GM12878 (cell line): ENCODE data around the gene ACTG1. TPM values are rescaled to one million over a fixed set of nuclear protein-coding genes. Genes with fewer than 3 reads are reported as not detected.

Experiments used
- CBX3 ChIP-seq: fragments of 200-600 bp; sonication (generic); IDR thresholded peaks from 2 replicates; pipeline ENCODE4 v1.6.1; 2016; ENCODE audit warnings: low read depth, borderline replicate concordance
- CHD2 ChIP-seq: IDR thresholded peaks from 2 replicates; pipeline ENCODE4 v1.6.1; 2011; ENCODE audit warnings: low read depth, low read length, improper control_type of control experiment, borderline replicate concordance
- GABPA ChIP-seq: IDR thresholded peaks from 2 replicates; pipeline ENCODE4 v1.6.1; 2014; ENCODE audit warnings: antibody characterized with exemption, low read depth, mild to moderate bottlenecking, inconsistent platforms
- MXI1 ChIP-seq: fragments of 150-350 bp; IDR thresholded peaks from 2 replicates; pipeline ENCODE4 v1.6.1; 2011; ENCODE audit warnings: low read depth, mild to moderate bottlenecking, inconsistent platforms, low read length, improper control_type of control experiment
- NR2F1 ChIP-seq: fragments of 450-650 bp; conservative IDR thresholded peaks from 2 replicates; pipeline ENCODE4 v1.6.1; 2017; ENCODE audit warnings: mild to moderate bottlenecking
- NRF1 ChIP-seq: conservative IDR thresholded peaks from 2 replicates; pipeline ENCODE4 v1.6.1; 2011; ENCODE audit warnings: mild to moderate bottlenecking, low read depth, low read length, improper control_type of control experiment
- PAX8 ChIP-seq: fragments of 450-650 bp; IDR thresholded peaks from 2 replicates; pipeline ENCODE4 v1.6.1; 2017; ENCODE audit warnings: mild to moderate bottlenecking, moderate library complexity
- SMARCA5 ChIP-seq: fragments of 450-650 bp; IDR thresholded peaks from 2 replicates; pipeline ENCODE4 v1.6.1; 2017; ENCODE audit warnings: mild to moderate bottlenecking
- SMC3 ChIP-seq: IDR thresholded peaks from 2 replicates; pipeline ENCODE4 v1.6.1; 2011; ENCODE audit warnings: low read length, improper control_type of control experiment, borderline replicate concordance
- SREBF1 ChIP-seq: IDR thresholded peaks from 2 replicates; pipeline ENCODE4 v1.6.1; 2012; ENCODE audit warnings: mild to moderate bottlenecking, low read length
- TCF3 ChIP-seq: IDR thresholded peaks from 2 replicates; pipeline ENCODE4 v1.6.1; 2012; ENCODE audit warnings: low read depth, mild to moderate bottlenecking, low read length, borderline replicate concordance; ENCODE audit not compliant: insufficient read depth
- USF1 ChIP-seq: IDR thresholded peaks from 2 replicates; pipeline ENCODE4 v1.6.1; 2011; ENCODE audit warnings: borderline replicate concordance, low read depth, mild to moderate bottlenecking, moderate library complexity, mixed read lengths, low read length; ENCODE audit not compliant: insufficient read depth; ENCODE audit errors: extremely low read length
- ZNF217 ChIP-seq: fragments of 450-650 bp; IDR thresholded peaks from 2 replicates; pipeline ENCODE4 v1.6.1; 2017; ENCODE audit warnings: antibody characterized with exemption, mild to moderate bottlenecking
- polyA plus RNA-seq, 11 experiments: library from polyadenylated mRNA; depleted of rRNA in 4 of 11; unstranded in 6 of 11; stranded (reverse) in 5 of 11; fragments of >200 nt; fragmentation: Nextera tagmentation in 4 of 11; fragmentation: Illumina TruSeq in 1 of 11; extraction: Ambion mirVana in 4 of 11; extraction: Trizol in 1 of 11; gene quantifications; 1 replicate in 1 of 11; 2 replicates in 10 of 11; pipeline versions ENCODE4 v1.2.1 to v1.2.3, GENCODE V29; 2011 to 2016; ENCODE audit warnings: inconsistent platforms in 2 of 11, missing spikeins in 2 of 11, low read depth in 1 of 11
- total RNA-seq, 4 experiments: library from RNA; depleted of rRNA in 3 of 4; stranded (reverse); fragments of >200 nt in 3 of 4; fragmentation: Illumina TruSeq in 1 of 4; extraction: Trizol in 1 of 4; gene quantifications; 2 replicates each; pipeline versions ENCODE4 v1.2.1 to v1.2.3, GENCODE V29; 2013 to 2021
- TF ChIP-seq, protein P1 (sequence below): IDR thresholded peaks from 2 replicates; pipeline ENCODE4 v1.6.1; 2012; ENCODE audit warnings: low read depth, low read length, improper control_type of control experiment
- TF ChIP-seq, protein P2 (sequence below): fragments of 150-350 bp; IDR thresholded peaks from 2 replicates; pipeline ENCODE4 v1.6.1; 2014; ENCODE audit warnings: mild to moderate bottlenecking, low read depth, low read length

Gene ACTG1
- total and polyA plus RNA-seq, 10 of the 15 experiments (the other 5 are each of a cell fraction or from before 2014, with no cell fraction given): 810 to 6,105 (median 3,650) TPM

- TF ChIP-seq USF1: no peak
- TF ChIP-seq, protein P1, sequence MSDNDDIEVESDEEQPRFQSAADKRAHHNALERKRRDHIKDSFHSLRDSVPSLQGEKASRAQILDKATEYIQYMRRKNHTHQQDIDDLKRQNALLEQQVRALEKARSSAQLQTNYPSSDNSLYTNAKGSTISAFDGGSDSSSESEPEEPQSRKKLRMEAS: peak; percentile 48; the same call in 1 of the 2 replicates
- TF ChIP-seq SREBF1: no peak
- no peak for TF ChIP-seq PAX8
- TF ChIP-seq NR2F1: 0 out of 2 replicates have a peak, but pooled peaks have one; percentile 14
- peak; percentile 91 for TF ChIP-seq CHD2
- no peak for TF ChIP-seq CBX3
- TF ChIP-seq MXI1: no peak; the same call in 1 of the 2 replicates
- TF ChIP-seq, protein P2, sequence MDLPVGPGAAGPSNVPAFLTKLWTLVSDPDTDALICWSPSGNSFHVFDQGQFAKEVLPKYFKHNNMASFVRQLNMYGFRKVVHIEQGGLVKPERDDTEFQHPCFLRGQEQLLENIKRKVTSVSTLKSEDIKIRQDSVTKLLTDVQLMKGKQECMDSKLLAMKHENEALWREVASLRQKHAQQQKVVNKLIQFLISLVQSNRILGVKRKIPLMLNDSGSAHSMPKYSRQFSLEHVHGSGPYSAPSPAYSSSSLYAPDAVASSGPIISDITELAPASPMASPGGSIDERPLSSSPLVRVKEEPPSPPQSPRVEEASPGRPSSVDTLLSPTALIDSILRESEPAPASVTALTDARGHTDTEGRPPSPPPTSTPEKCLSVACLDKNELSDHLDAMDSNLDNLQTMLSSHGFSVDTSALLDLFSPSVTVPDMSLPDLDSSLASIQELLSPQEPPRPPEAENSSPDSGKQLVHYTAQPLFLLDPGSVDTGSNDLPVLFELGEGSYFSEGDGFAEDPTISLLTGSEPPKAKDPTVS: no peak
- no peak for TF ChIP-seq GABPA
- TF ChIP-seq NRF1: 0 out of 2 replicates have a peak, but pooled peaks have one; percentile 24
- peak; percentile 74 for TF ChIP-seq ZNF217
- TF ChIP-seq SMC3: no peak
- peak; percentile 70 for TF ChIP-seq SMARCA5
- peak; percentile 89 for TF ChIP-seq TCF3
- TF ChIP-seq, all 136 proteins: peak for 23
Observed at GRCh38 chr17:81519284-81520020, 6.9 kb upstream of the ACTG1 start (continued).
